ENCODE data around the gene PAQR3.
"Not testable (repeated sequence)": the region's sequence is repeated elsewhere in the genome, so short reads cannot be mapped to it uniquely, and the experiment has no call there.

The PAQR3 gene

GRCh38 chr4:78923464-78924312 lies 15.6 kb downstream of the PAQR3 start:
- no peak for DNase-seq

- DNase-seq: no peak
These were observed 17.0 kb downstream of the PAQR3 start for GRCh38 chr4:78922207-78922606.

GRCh38 chr4:78910612-78911011 lies 28.6 kb downstream of the PAQR3 start:
- no peak for DNase-seq

GRCh38 chr4:78908974-78909373 lies 30.3 kb downstream of the PAQR3 start:
- DNase-seq: not testable (repeated sequence)

GRCh38 chr4:78907638-78908037 lies 31.6 kb downstream of the PAQR3 start:
- DNase-seq: no peak

- DNase-seq: no peak
These were observed 35.1 kb downstream of the PAQR3 start for GRCh38 chr4:78904143-78904542.

- DNase-seq: no peak
These were observed 36.9 kb downstream of the PAQR3 start for GRCh38 chr4:78902298-78902697.

GRCh38 chr4:78901882-78902281 lies 37.4 kb downstream of the PAQR3 start:
- DNase-seq: no peak

- DNase-seq: no peak
These were observed 39.9 kb downstream of the PAQR3 start for GRCh38 chr4:78899302-78899701.

GRCh38 chr4:78889955-78890354 lies 49.3 kb downstream of the PAQR3 start:
- DNase-seq: no peak

- DNase-seq: no peak
These were observed 53.6 kb downstream of the PAQR3 start for GRCh38 chr4:78885598-78885997.

GRCh38 chr4:78880874-78881492 lies 58.3 kb downstream of the PAQR3 start:
- no peak for DNase-seq

- DNase-seq: no peak
These were observed 61.2 kb downstream of the PAQR3 start for GRCh38 chr4:78878031-78878430.

GRCh38 chr4:78876568-78877320 lies 62.5 kb downstream of the PAQR3 start:
- no peak for DNase-seq

GRCh38 chr4:78870056-78870455 lies 69.2 kb downstream of the PAQR3 start:
- no peak for DNase-seq

- DNase-seq: not testable (repeated sequence)
These were observed 70.5 kb downstream of the PAQR3 start for GRCh38 chr4:78868712-78869111.

GRCh38 chr4:78865451-78865850 lies 73.8 kb downstream of the PAQR3 start:
- no peak for DNase-seq

GRCh38 chr4:78864405-78865024 lies 74.7 kb downstream of the PAQR3 start:
- DNase-seq: no peak

- DNase-seq: no peak
These were observed 75.2 kb downstream of the PAQR3 start for GRCh38 chr4:78863991-78864390.

- no peak for DNase-seq
These were observed 75.9 kb downstream of the PAQR3 start for GRCh38 chr4:78863254-78863869.

GRCh38 chr4:78862314-78862737 lies 76.9 kb downstream of the PAQR3 start:
- no peak for DNase-seq
